Loucy (cell line): ENCODE results near the gene PLCB3.

Experiments used
- H2AFZ ChIP-seq: fragments of 200-600 bp; sonication (generic); 2 replicates; pipeline ENCODE4 v1.6.0; 2016; ENCODE audit warnings: antibody characterized with exemption, mild to moderate bottlenecking, low read length, moderate library complexity
- H3F3A ChIP-seq: fragments of 200-600 bp; 2 replicates; pipeline ENCODE4 v1.6.0; 2016; ENCODE audit warnings: antibody characterized with exemption, low read depth, mild to moderate bottlenecking
- H3K27me3 ChIP-seq: fragments of 200-600 bp; sonication (generic); 2 replicates; pipeline ENCODE4 v1.6.1; 2014; ENCODE audit warnings: low read length, mild to moderate bottlenecking; ENCODE audit not compliant: insufficient read depth, poor library complexity, severe bottlenecking
- H3K36me3 ChIP-seq: fragments of 200-600 bp; sonication (generic); 2 replicates; pipeline ENCODE4 v1.6.1; 2016; ENCODE audit warnings: low read length; ENCODE audit not compliant: insufficient read depth
- H3K4me1 ChIP-seq: fragments of 200-600 bp; sonication (generic); 2 replicates; pipeline ENCODE4 v1.5.1; 2014; ENCODE audit warnings: low read length, mild to moderate bottlenecking; ENCODE audit not compliant: insufficient read depth, poor library complexity, severe bottlenecking
- H3K4me2 ChIP-seq: fragments of 200-600 bp; sonication (generic); 2 replicates; pipeline ENCODE4 v1.6.0; 2014; ENCODE audit warnings: antibody characterized with exemption, low read length, low read depth, mild to moderate bottlenecking; ENCODE audit not compliant: poor library complexity, severe bottlenecking
- H3K4me3 ChIP-seq: fragments of 200-600 bp; sonication (generic); 2 replicates; pipeline ENCODE4 v1.5.1; 2014; ENCODE audit warnings: low read length, mild to moderate bottlenecking, mixed read lengths; ENCODE audit not compliant: poor library complexity, severe bottlenecking
- H3K79me2 ChIP-seq: fragments of 200-600 bp; sonication (generic); 2 replicates; pipeline ENCODE4 v1.6.1; 2014; ENCODE audit warnings: low read length; ENCODE audit not compliant: insufficient read depth
- H3K9ac ChIP-seq: fragments of 200-600 bp; sonication (generic); 2 replicates; pipeline ENCODE4 v1.6.0; 2014; ENCODE audit warnings: mild to moderate bottlenecking, low read depth, low read length, moderate library complexity; ENCODE audit not compliant: poor library complexity, severe bottlenecking
- H3K9me2 ChIP-seq: fragments of 200-600 bp; sonication (generic); replicated peaks from 2 replicates; pipeline ENCODE4 v1.6.1; 2016; ENCODE audit warnings: low read depth, low read length, mixed read lengths
- H3K9me3 ChIP-seq: fragments of 200-600 bp; sonication (generic); 2 replicates; pipeline ENCODE4 v1.6.1; 2014; ENCODE audit warnings: mild to moderate bottlenecking, antibody characterized with exemption, low read length, low read depth; ENCODE audit not compliant: insufficient read depth
- H4K20me1 ChIP-seq: fragments of 200-600 bp; sonication (generic); 2 replicates; pipeline ENCODE4 v1.6.0; 2014; ENCODE audit warnings: antibody characterized with exemption, low read length, mild to moderate bottlenecking; ENCODE audit not compliant: insufficient read depth, poor library complexity, severe bottlenecking
- CTCF ChIP-seq: fragments of 200-600 bp; sonication (generic); conservative IDR thresholded peaks from 2 replicates; pipeline ENCODE4 v1.5.1; 2014; ENCODE audit warnings: mild to moderate bottlenecking, antibody characterized with exemption, low read length
- EZH2phosphoT487 ChIP-seq: fragments of 200-600 bp; IDR thresholded peaks from 2 replicates; pipeline ENCODE4 v1.6.1; 2018; ENCODE audit warnings: antibody characterized with exemption, mild to moderate bottlenecking, moderate library complexity, borderline replicate concordance

The PLCB3 gene

DNA sequence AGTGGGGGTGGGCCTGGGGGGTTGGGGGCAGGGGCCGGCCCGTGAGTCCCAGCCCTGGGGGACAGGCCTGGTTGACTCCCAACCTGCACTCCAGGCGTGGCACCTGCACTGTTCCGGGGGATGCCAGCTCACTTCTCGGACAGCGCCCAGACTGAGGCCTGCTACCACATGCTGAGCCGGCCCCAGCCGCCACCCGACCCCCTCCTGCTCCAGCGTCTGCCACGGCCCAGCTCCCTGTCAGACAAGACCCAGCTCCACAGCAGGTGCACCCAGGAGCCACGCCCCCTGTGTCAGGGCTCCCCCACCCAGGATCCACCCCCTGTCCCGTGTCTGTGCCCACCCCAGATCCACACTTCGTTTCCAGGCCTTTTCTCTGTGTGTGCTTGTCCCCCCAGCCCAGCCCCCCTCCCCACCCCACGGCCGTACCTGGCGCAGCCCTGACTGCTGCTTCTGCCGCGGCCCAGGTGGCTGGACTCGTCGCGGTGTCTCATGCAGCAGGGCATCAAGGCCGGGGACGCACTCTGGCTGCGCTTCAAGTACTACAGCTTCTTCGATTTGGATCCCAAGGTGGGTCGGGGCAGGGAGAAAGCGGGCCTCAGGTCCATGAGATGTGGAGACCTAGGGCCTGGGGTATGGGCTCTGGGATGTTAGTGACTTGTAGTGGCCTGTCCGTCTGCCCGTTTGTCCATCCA is 40.0 kb upstream of the PLCB3 start:
- Histone ChIP-seq H2AFZ (no peak overlapping the region), H3K9me3 (no peaks in the 10 kb centered on the region), H3K27me3 (no peaks in the 10 kb centered on the region), H3K4me3 (no peak overlapping the region), H3K36me3 (peaks cover 10% of the 10 kb centered on the region; the same call in 1 of the 2 replicates), H3K9me2 (no peaks in the 10 kb centered on the region), H3K79me2 (peaks cover 31% of the 10 kb centered on the region), H3K4me1 (peaks cover 14% of the 10 kb centered on the region), H3F3A (peaks cover under 1% of the 10 kb centered on the region; the same call in 1 of the 2 replicates), H3K4me2 (no peak overlapping the region), H3K9ac (no peak overlapping the region), H4K20me1 (peaks cover 12% of the 10 kb centered on the region)
- no peak for TF ChIP-seq EZH2phosphoT487
- no peak for TF ChIP-seq CTCF

DNA sequence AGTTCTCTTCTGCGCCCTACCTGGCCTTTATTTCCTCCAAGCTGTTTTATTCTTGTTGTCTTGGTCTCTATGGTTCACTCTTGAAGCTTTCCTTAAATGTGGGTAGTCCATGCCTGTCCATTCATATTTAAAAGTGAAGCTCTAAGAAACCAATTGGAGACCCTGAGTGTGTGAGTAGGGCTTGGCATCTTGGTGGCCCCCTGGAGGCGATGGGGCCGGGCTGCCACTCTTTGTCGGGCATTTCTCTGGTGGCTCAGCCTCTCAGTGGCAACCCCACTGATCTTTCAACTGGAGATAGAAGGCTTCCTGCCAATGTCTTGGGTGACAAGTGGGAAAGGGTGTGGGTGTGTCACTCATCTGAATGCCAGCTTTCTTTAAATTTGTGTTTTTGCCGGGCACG is 34.5 kb upstream of the PLCB3 start:
- H3K27me3 ChIP-seq, result no peaks in the 10 kb centered on the region
- no peaks in the 10 kb centered on the region for H3K9me3 ChIP-seq
- H3K79me2 ChIP-seq, result no peaks in the 10 kb centered on the region
- H3F3A ChIP-seq, result no peaks in the 10 kb centered on the region; the same call in 1 of the 2 replicates
- TF ChIP-seq CTCF (peak; percentile 54), EZH2phosphoT487 (no peak)
- H3K4me2 ChIP-seq, result no peak overlapping the region
- no peaks in the 10 kb centered on the region for H4K20me1 ChIP-seq
- no peak overlapping the region for H2AFZ ChIP-seq
- no peaks in the 10 kb centered on the region for H3K9me2 ChIP-seq
- peaks cover 26% of the 10 kb centered on the region; the same call in 1 of the 2 replicates for H3K36me3 ChIP-seq
- H3K9ac ChIP-seq, result no peak overlapping the region
- no peaks in the 10 kb centered on the region for H3K4me1 ChIP-seq
- H3K4me3 ChIP-seq, result no peak overlapping the region

DNA sequence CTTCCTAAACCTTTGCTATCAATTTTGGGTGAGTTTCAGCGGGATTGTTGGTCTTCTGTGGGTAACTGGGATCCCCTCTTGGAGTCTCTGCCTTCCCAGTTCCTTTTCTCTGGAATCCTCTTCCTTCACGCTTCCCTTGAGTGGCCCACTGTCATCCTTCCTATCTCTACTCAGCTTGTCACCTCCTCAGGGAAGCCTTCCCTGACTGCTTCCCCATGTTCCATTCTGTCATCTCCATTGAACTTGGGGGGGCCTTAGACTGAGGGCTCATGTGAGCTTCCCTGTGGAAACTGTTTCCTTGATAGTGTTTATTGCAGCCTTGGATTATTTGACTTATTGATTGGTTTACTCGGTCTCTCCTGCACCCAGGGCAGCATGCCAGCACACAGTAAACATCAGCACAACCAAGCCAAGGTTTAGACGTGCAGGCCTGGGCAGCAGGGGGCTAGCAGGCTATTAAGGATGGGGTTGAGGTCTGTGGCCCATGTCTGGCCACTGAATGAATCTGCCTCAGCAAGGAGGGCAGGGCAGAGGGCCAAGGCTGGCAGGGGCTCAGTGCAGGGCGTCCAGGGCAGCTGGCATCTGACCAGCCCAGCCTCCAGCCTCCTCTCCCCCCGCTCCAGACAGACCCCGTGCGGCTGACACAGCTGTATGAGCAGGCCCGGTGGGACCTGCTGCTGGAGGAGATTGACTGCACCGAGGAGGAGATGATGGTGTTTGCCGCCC is 32.5 kb upstream of the PLCB3 start:
- no peak overlapping the region for H2AFZ ChIP-seq
- H3K4me2 ChIP-seq, result no peak overlapping the region
- no peak for TF ChIP-seq CTCF
- TF ChIP-seq EZH2phosphoT487, result no peak

More for the DNA sequence above, 32.5 kb upstream of the PLCB3 start:
- H3K9ac ChIP-seq, result no peak overlapping the region
- no peak overlapping the region for H3K4me3 ChIP-seq
- peaks cover 27% of the 10 kb centered on the region; the same call in 1 of the 2 replicates for H3K36me3 ChIP-seq
- no peaks in the 10 kb centered on the region for H3F3A ChIP-seq
- H3K79me2 ChIP-seq, result no peaks in the 10 kb centered on the region
- no peaks in the 10 kb centered on the region for H3K9me3 ChIP-seq
- no peaks in the 10 kb centered on the region for H4K20me1 ChIP-seq
- H3K9me2 ChIP-seq, result no peaks in the 10 kb centered on the region
- no peaks in the 10 kb centered on the region for H3K4me1 ChIP-seq
- no peaks in the 10 kb centered on the region for H3K27me3 ChIP-seq
